ENCODE measurements around the gene RHOU. TPM values are rescaled to one million over a fixed set of nuclear protein-coding genes. Genes with fewer than 3 reads are reported as not detected.

The RHOU gene
- total and polyA plus RNA-seq, 2 donors (not counting 3 experiments of a cell fraction or from before 2014, with no cell fraction given) = 0.04 to 0.40 TPM

- Histone ChIP-seq H3K27ac (ENCODE audit: insufficient read depth, low read depth, low read length) (no peak overlapping the region), H3K4me2 (ENCODE audit: insufficient read depth, low read length) (no peak overlapping the region), H3K9me1 (replicated peaks; ENCODE audit: control insufficient read depth, extremely low read depth, insufficient read depth, low read length) (no peaks in the 10 kb centered on the region), H3K9me3 (replicated peaks; ENCODE audit: control insufficient read depth, insufficient read depth, low read length) (no peaks in the 10 kb centered on the region), H3K36me3 (ENCODE audit: control insufficient read depth in 2 of 2, extremely low read depth in 1 of 2, insufficient read depth in 2 of 2, low read length in 2 of 2) (no peaks in the 10 kb centered on the region), H3K9ac (replicated peaks; ENCODE audit: extremely low read depth, insufficient read depth, low read length) (no peak overlapping the region), H2AFZ (ENCODE audit: low read depth, low read length) (no peak overlapping the region), H3K27me3 (ENCODE audit: control insufficient read depth in 2 of 2, insufficient read depth in 2 of 2, low read length in 2 of 2) (no peaks in the 10 kb centered on the region), H3K4me1 (ENCODE audit: control insufficient read depth, extremely low read depth, insufficient read depth, low read length) (no peaks in the 10 kb centered on the region), H4K20me1 (replicated peaks; ENCODE audit: control insufficient read depth, extremely low read depth, insufficient read depth, low read length) (no peaks in the 10 kb centered on the region), H3K79me2 (ENCODE audit: control insufficient read depth, insufficient read depth, low read length) (no peaks in the 10 kb centered on the region), H3K4me3 (replicated peaks in 1 of 3; ENCODE audit: insufficient read depth in 1 of 3, low read depth in 1 of 3, low read length in 3 of 3) (no peak overlapping the region)
- dilution Hi-C loops (cut with MboI; ENCODE audit: extremely low pct_ligation_motif_present, low sequenced_read_pairs) (no loop called here), intact Hi-C loops (cut with micrococcal nuclease) (no loop called here)
- ChIA-PET CTCF (no interaction called here), POLR2A (no interaction called here)
- no TSS peak for BruUV-seq (replicated peaks)
- FAIRE-seq (no peak), DNase-seq (ENCODE audit: low read depth, low spot score) (no peak)
- TF ChIP-seq POLR2A (IDR thresholded peaks at IDR 0.05; ENCODE audit: low read depth, low read length) (no peak), CTCF (IDR thresholded peaks at IDR 0.05; ENCODE audit: extremely low read depth in 1 of 2, insufficient read depth in 1 of 2, low read depth in 1 of 2, low read length in 2 of 2) (no peak), MAX (IDR thresholded peaks at IDR 0.05; ENCODE audit: insufficient read depth, insufficient read length) (no peak), JUN (IDR thresholded peaks at IDR 0.05; ENCODE audit: borderline replicate concordance, insufficient read depth, insufficient read length, low read depth) (no peak), MYC (IDR thresholded peaks at IDR 0.05; ENCODE audit: low read depth, low read length) (no peak), POLR2AphosphoS5 (IDR thresholded peaks at IDR 0.05; ENCODE audit: insufficient read depth, low read depth, low read length) (no peak), EZH2 (IDR thresholded peaks at IDR 0.05; ENCODE audit: borderline replicate concordance, low read depth, low read length, severe bottlenecking) (no peak), GATA2 (IDR thresholded peaks at IDR 0.05; ENCODE audit: insufficient read depth, insufficient read length, low read depth, low read length) (no peak), FOS (IDR thresholded peaks at IDR 0.05; ENCODE audit: borderline replicate concordance, insufficient read depth, low read length) (no peak)
Measured at GRCh38 chr1:228727681-228728171, 7.6 kb upstream of the RHOU start.

Measured in endothelial cell of umbilical vein (primary cell).